ENCODE measurements around the gene KRT84. TPM values are rescaled to one million over a fixed set of nuclear protein-coding genes. Genes with fewer than 3 reads are reported as not detected.

The KRT84 gene
- total RNA-seq, 4 donors from 2014 or later, result not detected

- Histone ChIP-seq H3K27me3 (peaks cover 0 to 7% (median 6%) of the 10 kb centered on the region in 3 donors), H3K4me3 (no peak overlapping the region), H3K4me1 (no peaks in the 10 kb centered on the region), H3K27ac (no peak overlapping the region), H3K9me3 (no peaks in the 10 kb centered on the region), H3K36me3 (no peaks in the 10 kb centered on the region)
- TF ChIP-seq CTCF (IDR thresholded peaks at IDR 0.05 in 4 of 5, conservative IDR thresholded peaks at IDR 0.05 in 1 of 5) (no peak), POLR2A (IDR thresholded peaks at IDR 0.05) (no peak)
- in situ Hi-C loops (cut with MboI; ENCODE audit: low sequenced_read_pairs in 4 of 4), result no loop called here
- ATAC-seq, result no peak
- DNase-seq, result peak in 1 of 2 donors; percentile 8
- intact Hi-C loops (cut with DNase I; ENCODE audit: low total_unique reads), result no loop called here
These were observed 31.3 kb downstream of the KRT84 start for GRCh38 chr12:52354200-52354599.

DNA sequence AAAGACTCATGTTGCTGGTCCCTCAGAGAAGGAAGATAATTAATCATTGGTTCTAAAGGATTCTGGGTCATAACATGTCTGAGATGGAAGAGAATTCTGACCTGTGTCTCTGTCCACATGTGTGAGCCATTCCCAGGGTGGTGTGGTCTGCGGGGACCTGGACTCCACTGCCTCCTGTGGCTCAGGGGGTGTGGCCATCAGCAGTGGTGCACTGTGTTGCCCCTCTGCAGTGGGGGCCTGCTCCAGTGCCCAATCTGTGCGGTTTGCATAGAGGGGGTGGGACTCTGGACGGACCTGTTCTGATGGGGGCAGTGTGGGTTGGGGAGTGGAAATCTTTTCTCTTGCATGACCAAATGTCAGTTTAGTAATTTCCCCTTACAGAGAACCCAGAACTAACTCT lies 31.7 kb downstream of the KRT84 start:
- TF ChIP-seq POLR2A (IDR thresholded peaks at IDR 0.05) (no peak), CTCF (IDR thresholded peaks at IDR 0.05 in 4 of 5, conservative IDR thresholded peaks at IDR 0.05 in 1 of 5) (no peak)
- ATAC-seq, result no peak
- peak in 1 of 2 donors; percentile 7 for DNase-seq

GRCh38 chr12:52352951-52353350 lies 32.5 kb downstream of the KRT84 start:
- Histone ChIP-seq H3K4me1 (no peaks in the 10 kb centered on the region), H3K27ac (no peak overlapping the region), H3K36me3 (no peaks in the 10 kb centered on the region), H3K4me3 (no peak overlapping the region), H3K27me3 (peaks cover 0 to 7% (median 6%) of the 10 kb centered on the region in 3 donors), H3K9me3 (no peaks in the 10 kb centered on the region)
- ATAC-seq (no peak), DNase-seq (no peak)
- intact Hi-C loops (cut with DNase I; ENCODE audit: low total_unique reads) (no loop called here), in situ Hi-C loops (cut with MboI; ENCODE audit: low sequenced_read_pairs in 4 of 4) (no loop called here)
- no peak for TF ChIP-seq CTCF (IDR thresholded peaks at IDR 0.05 in 4 of 5, conservative IDR thresholded peaks at IDR 0.05 in 1 of 5)
- TF ChIP-seq POLR2A (IDR thresholded peaks at IDR 0.05), result no peak

More for the DNA sequence above, 31.7 kb downstream of the KRT84 start:
- peaks cover 0 to 7% (median 6%) of the 10 kb centered on the region in 3 donors for H3K27me3 ChIP-seq
- no peaks in the 10 kb centered on the region for H3K9me3 ChIP-seq
- H3K36me3 ChIP-seq, result no peaks in the 10 kb centered on the region
- no peak overlapping the region for H3K27ac ChIP-seq
- no peak overlapping the region for H3K4me3 ChIP-seq
- no peaks in the 10 kb centered on the region for H3K4me1 ChIP-seq
- in situ Hi-C loops (cut with MboI; ENCODE audit: low sequenced_read_pairs in 4 of 4), result no loop called here
- intact Hi-C loops (cut with DNase I; ENCODE audit: low total_unique reads), result no loop called here

GRCh38 chr12:52351196-52352059 lies 34.0 kb downstream of the KRT84 start:
- in situ Hi-C loops (cut with MboI; ENCODE audit: low sequenced_read_pairs in 4 of 4), result no loop called here
- intact Hi-C loops (cut with DNase I; ENCODE audit: low total_unique reads), result no loop called here

More at GRCh38 chr12:52351196-52352059, 34.0 kb downstream of the KRT84 start:
- no peak for TF ChIP-seq CTCF (IDR thresholded peaks at IDR 0.05 in 4 of 5, conservative IDR thresholded peaks at IDR 0.05 in 1 of 5)
- no peak for TF ChIP-seq POLR2A (IDR thresholded peaks at IDR 0.05)
- no peak for ATAC-seq
- H3K36me3 ChIP-seq, result no peaks in the 10 kb centered on the region
- no peak overlapping the region for H3K27ac ChIP-seq
- peaks cover 0 to 7% (median 6%) of the 10 kb centered on the region in 3 donors for H3K27me3 ChIP-seq
- H3K9me3 ChIP-seq, result no peaks in the 10 kb centered on the region
- no peak for DNase-seq
- H3K4me3 ChIP-seq, result no peak overlapping the region
- H3K4me1 ChIP-seq, result no peaks in the 10 kb centered on the region

Data from gastrocnemius medialis (tissue), 4 donors.